ENCODE measurements around the gene AP4M1.
"Not testable (repeated sequence)": the region's sequence is repeated elsewhere in the genome, so short reads cannot be mapped to it uniquely, and the experiment has no call there.

The AP4M1 gene

GRCh38 chr7:100132126-100132525 lies 30.7 kb downstream of the AP4M1 start:
- DNase-seq (ENCODE audit: low read depth), result no peak

GRCh38 chr7:100132697-100133151 lies 31.3 kb downstream of the AP4M1 start:
- no peak for DNase-seq (ENCODE audit: low read depth)

- DNase-seq (ENCODE audit: low read depth), result no peak
Observed at GRCh38 chr7:100137851-100138760, 36.7 kb downstream of the AP4M1 start.

GRCh38 chr7:100141555-100141949 lies 40.1 kb downstream of the AP4M1 start:
- DNase-seq (ENCODE audit: low read depth), result no peak

- no peak for DNase-seq (ENCODE audit: low read depth)
Observed at GRCh38 chr7:100142461-100142860, 41.0 kb downstream of the AP4M1 start.

GRCh38 chr7:100146350-100146749 lies 44.9 kb downstream of the AP4M1 start:
- not testable (repeated sequence) for DNase-seq (ENCODE audit: low read depth)

- DNase-seq (ENCODE audit: low read depth), result no peak
Observed at GRCh38 chr7:100147278-100147677, 45.8 kb downstream of the AP4M1 start.

- DNase-seq (ENCODE audit: low read depth), result no peak
Observed at GRCh38 chr7:100148225-100148558, 46.7 kb downstream of the AP4M1 start.

GRCh38 chr7:100148559-100149328 lies 47.3 kb downstream of the AP4M1 start, which contains the start of gene LAMTOR4:
TSS of gene LAMTOR4 (plus strand) at chr7:100148918. CDS start at chr7:100148973, 55 bp downstream.
- DNase-seq (ENCODE audit: low read depth), result peak; percentile 79

- DNase-seq (ENCODE audit: low read depth), result no peak
Observed at GRCh38 chr7:100152404-100152803, 51.0 kb downstream of the AP4M1 start.

GRCh38 chr7:100152937-100153666 lies 51.7 kb downstream of the AP4M1 start:
- DNase-seq (ENCODE audit: low read depth), result no peak

GRCh38 chr7:100153708-100154535 lies 52.5 kb downstream of the AP4M1 start:
- DNase-seq (ENCODE audit: low read depth), result no peak

GRCh38 chr7:100154651-100155491 lies 53.4 kb downstream of the AP4M1 start:
- no peak for DNase-seq (ENCODE audit: low read depth)

GRCh38 chr7:100155553-100156317 lies 54.3 kb downstream of the AP4M1 start:
- no peak for DNase-seq (ENCODE audit: low read depth)

- no peak for DNase-seq (ENCODE audit: low read depth)
Observed at GRCh38 chr7:100156331-100157068, 55.1 kb downstream of the AP4M1 start.

GRCh38 chr7:100157069-100157333 lies 55.6 kb downstream of the AP4M1 start:
- DNase-seq (ENCODE audit: low read depth), result no peak

- no peak for DNase-seq (ENCODE audit: low read depth)
Observed at GRCh38 chr7:100157334-100158228, 56.1 kb downstream of the AP4M1 start.
